ENCODE results near the gene OTOP2. TPM values are rescaled to one million over a fixed set of nuclear protein-coding genes. Genes with fewer than 3 reads are reported as not detected.

OTOP2 gene
- total RNA-seq, 1 experiment from 2014 or later: not detected

DNA sequence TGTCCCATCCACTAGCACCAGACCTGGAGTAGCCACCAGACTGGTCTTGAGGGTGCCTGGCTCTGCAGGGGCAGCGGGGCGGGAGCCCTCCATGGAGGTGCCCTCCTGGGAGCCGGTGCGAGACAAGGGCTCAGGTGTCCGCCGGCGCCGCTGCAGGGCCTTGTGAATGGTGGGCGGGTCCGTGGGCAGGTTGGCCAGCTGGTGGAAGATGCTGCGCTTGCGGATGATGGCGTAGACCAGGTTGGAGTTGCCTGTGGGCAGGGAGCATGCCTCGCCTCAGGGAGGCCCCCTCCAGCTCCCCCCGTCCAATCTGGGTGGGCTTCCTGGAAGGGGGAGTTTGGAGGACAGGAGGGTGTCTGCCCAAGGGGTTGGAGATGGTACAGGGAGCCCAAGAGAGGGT lies 30.0 kb downstream of the OTOP2 start:
- TF ChIP-seq EZH2 (IDR thresholded peaks at IDR 0.05; ENCODE audit: low read length, unreplicated experiment) (no peak), EZH2phosphoT487 (IDR thresholded peaks at IDR 0.05; ENCODE audit: borderline replicate concordance, low read length) (no peak)
- TF ChIP-seq, protein P1, sequence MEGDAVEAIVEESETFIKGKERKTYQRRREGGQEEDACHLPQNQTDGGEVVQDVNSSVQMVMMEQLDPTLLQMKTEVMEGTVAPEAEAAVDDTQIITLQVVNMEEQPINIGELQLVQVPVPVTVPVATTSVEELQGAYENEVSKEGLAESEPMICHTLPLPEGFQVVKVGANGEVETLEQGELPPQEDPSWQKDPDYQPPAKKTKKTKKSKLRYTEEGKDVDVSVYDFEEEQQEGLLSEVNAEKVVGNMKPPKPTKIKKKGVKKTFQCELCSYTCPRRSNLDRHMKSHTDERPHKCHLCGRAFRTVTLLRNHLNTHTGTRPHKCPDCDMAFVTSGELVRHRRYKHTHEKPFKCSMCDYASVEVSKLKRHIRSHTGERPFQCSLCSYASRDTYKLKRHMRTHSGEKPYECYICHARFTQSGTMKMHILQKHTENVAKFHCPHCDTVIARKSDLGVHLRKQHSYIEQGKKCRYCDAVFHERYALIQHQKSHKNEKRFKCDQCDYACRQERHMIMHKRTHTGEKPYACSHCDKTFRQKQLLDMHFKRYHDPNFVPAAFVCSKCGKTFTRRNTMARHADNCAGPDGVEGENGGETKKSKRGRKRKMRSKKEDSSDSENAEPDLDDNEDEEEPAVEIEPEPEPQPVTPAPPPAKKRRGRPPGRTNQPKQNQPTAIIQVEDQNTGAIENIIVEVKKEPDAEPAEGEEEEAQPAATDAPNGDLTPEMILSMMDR (conservative IDR thresholded peaks at IDR 0.05; ENCODE audit: low read depth, low read length): no peak
- BruUV-seq (replicated peaks): no TSS peak
- intact Hi-C loops (cut with micrococcal nuclease): no loop called here

DNA sequence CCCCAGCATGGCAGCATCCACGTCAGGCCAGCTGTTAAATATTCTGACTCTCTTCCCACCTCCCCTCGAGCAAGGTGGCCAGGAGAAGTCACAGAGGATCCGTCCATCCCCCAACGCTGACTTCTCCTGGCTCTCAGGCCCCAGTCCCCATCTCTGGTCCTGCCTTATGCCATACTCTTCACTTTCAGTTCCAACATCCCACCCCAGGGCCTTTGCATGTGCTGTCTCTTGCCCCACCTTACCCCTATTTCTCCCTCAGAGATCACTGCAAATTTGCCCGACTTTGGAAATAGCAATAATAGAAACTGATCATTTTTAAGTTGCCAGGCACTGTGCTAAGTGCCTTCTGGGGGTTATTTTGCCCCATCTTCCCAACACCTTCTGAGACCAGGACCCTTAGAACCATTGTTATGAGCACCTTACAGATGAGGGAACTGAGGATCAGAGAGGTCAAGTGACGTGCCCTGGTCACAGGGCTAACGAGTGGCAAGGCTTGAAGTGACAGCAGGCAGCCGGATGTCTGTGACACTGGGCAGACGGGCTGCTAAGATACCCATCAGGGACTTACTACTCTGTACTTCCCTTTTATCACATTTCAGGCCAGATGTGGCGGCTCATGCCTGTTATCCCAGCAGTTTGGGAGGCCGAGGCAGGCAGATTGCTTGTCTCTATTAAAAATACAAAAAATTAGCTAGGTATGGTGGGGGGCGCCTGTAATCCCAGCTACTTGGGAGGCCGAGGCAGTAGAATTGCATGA lies 30.8 kb downstream of the OTOP2 start:
- ATAC-seq: no peak
- no peak overlapping the region for H2AFZ ChIP-seq (ENCODE audit: low read length)
- no peak overlapping the region for H3K4me3 ChIP-seq (ENCODE audit: low read length)
- intact Hi-C loops (cut with micrococcal nuclease): no loop called here
- no peaks in the 10 kb centered on the region for H3F3A ChIP-seq (ENCODE audit: low read length, unreplicated experiment)
- no peaks in the 10 kb centered on the region for H3K9me3 ChIP-seq (ENCODE audit: low read length)
- H3K79me2 ChIP-seq (ENCODE audit: low read length): no peaks in the 10 kb centered on the region
- peaks cover 5% of the 10 kb centered on the region; the same call in 1 of the 2 replicates for H3K4me1 ChIP-seq (ENCODE audit: insufficient read depth, low read length)
- no peak overlapping the region for H3K4me2 ChIP-seq (ENCODE audit: low read length)
- CTCF ChIA-PET: no interaction called here
- POLR2A ChIA-PET (ENCODE audit: unreplicated experiment): no interaction called here
- H3K36me3 ChIP-seq (ENCODE audit: low read depth, low read length): no peaks in the 10 kb centered on the region
- H4K20me1 ChIP-seq (ENCODE audit: low read length): no peaks in the 10 kb centered on the region
- no peaks in the 10 kb centered on the region for H3K9me2 ChIP-seq (replicated peaks; ENCODE audit: low read length)
- no peak overlapping the region for H3K9ac ChIP-seq (ENCODE audit: low read length)
- BruUV-seq (replicated peaks): no TSS peak
- H3K27ac ChIP-seq (ENCODE audit: low read length): no peak overlapping the region
- no peak for TF ChIP-seq EZH2phosphoT487 (IDR thresholded peaks at IDR 0.05; ENCODE audit: borderline replicate concordance, low read length)
- TF ChIP-seq EZH2 (IDR thresholded peaks at IDR 0.05; ENCODE audit: low read length, unreplicated experiment): no peak
- TF ChIP-seq, protein P1 (conservative IDR thresholded peaks at IDR 0.05; ENCODE audit: low read depth, low read length): no peak
- no peak for DNase-seq
- no peaks in the 10 kb centered on the region for H3K27me3 ChIP-seq (ENCODE audit: low read length)

More for the DNA sequence above, 30.0 kb downstream of the OTOP2 start:
- Histone ChIP-seq H3K4me3 (ENCODE audit: low read length) (no peak overlapping the region), H3K36me3 (ENCODE audit: low read depth, low read length) (no peaks in the 10 kb centered on the region), H3K27ac (ENCODE audit: low read length) (no peak overlapping the region), H3K27me3 (ENCODE audit: low read length) (no peaks in the 10 kb centered on the region), H4K20me1 (ENCODE audit: low read length) (no peaks in the 10 kb centered on the region), H3K9ac (ENCODE audit: low read length) (no peak overlapping the region), H3K9me3 (ENCODE audit: low read length) (no peaks in the 10 kb centered on the region), H3F3A (ENCODE audit: low read length, unreplicated experiment) (no peaks in the 10 kb centered on the region), H3K4me2 (ENCODE audit: low read length) (no peak overlapping the region), H3K4me1 (ENCODE audit: insufficient read depth, low read length) (peaks cover 5% of the 10 kb centered on the region; the same call in 1 of the 2 replicates), H3K9me2 (replicated peaks; ENCODE audit: low read length) (no peaks in the 10 kb centered on the region), H3K79me2 (ENCODE audit: low read length) (no peaks in the 10 kb centered on the region), H2AFZ (ENCODE audit: low read length) (no peak overlapping the region)
- POLR2A ChIA-PET (ENCODE audit: unreplicated experiment): no interaction called here
- ATAC-seq (no peak), DNase-seq (no peak)
- CTCF ChIA-PET: no interaction called here

DNA sequence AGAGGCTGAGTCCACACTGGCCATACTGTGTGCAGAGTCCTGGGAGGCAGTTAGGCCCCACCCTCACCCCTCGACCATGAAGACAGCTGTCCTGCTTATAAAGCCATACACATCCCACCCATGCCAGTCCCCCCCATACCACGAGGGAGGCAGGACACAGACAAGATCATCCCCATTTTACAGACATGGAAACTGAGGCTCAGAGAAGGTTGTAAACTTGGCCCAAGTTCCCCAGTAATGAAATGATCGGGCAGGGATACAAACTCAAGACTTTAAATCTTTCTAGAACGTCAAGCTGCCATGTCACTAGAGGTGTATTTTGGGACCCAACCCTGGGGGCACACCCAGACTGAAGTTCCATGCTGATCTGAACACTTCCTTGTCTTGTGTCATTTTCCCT lies 32.0 kb downstream of the OTOP2 start:
- Histone ChIP-seq H3K4me2 (ENCODE audit: low read length) (no peak overlapping the region), H3K36me3 (ENCODE audit: low read depth, low read length) (no peaks in the 10 kb centered on the region), H3K79me2 (ENCODE audit: low read length) (no peaks in the 10 kb centered on the region), H3K9me2 (replicated peaks; ENCODE audit: low read length) (no peaks in the 10 kb centered on the region), H3K4me3 (ENCODE audit: low read length) (no peak overlapping the region), H3K9me3 (ENCODE audit: low read length) (no peaks in the 10 kb centered on the region), H3F3A (ENCODE audit: low read length, unreplicated experiment) (no peaks in the 10 kb centered on the region), H4K20me1 (ENCODE audit: low read length) (no peaks in the 10 kb centered on the region), H3K27me3 (ENCODE audit: low read length) (no peaks in the 10 kb centered on the region), H3K9ac (ENCODE audit: low read length) (no peak overlapping the region), H2AFZ (ENCODE audit: low read length) (no peak overlapping the region), H3K27ac (ENCODE audit: low read length) (no peak overlapping the region), H3K4me1 (ENCODE audit: insufficient read depth, low read length) (no peaks in the 10 kb centered on the region)
- no TSS peak for BruUV-seq (replicated peaks)
- intact Hi-C loops (cut with micrococcal nuclease): no loop called here
- DNase-seq (no peak), ATAC-seq (no peak)
- CTCF ChIA-PET: no interaction called here
- POLR2A ChIA-PET (ENCODE audit: unreplicated experiment): no interaction called here
- TF ChIP-seq, protein P1 (conservative IDR thresholded peaks at IDR 0.05; ENCODE audit: low read depth, low read length): no peak
- TF ChIP-seq EZH2 (IDR thresholded peaks at IDR 0.05; ENCODE audit: low read length, unreplicated experiment) (no peak), EZH2phosphoT487 (IDR thresholded peaks at IDR 0.05; ENCODE audit: borderline replicate concordance, low read length) (no peak)

Data from PC-3 (cell line).